ENCODE results near the gene STRADA. TPM values are rescaled to one million over a fixed set of nuclear protein-coding genes. Genes with fewer than 3 reads are reported as not detected.

Gene STRADA
- total and polyA plus RNA-seq, 10 of the 15 experiments (the other 5 are each of a cell fraction or from before 2014, with no cell fraction given): 13.3 to 54.1 (median 44.0) TPM

GRCh38 chr17:63697341-63698286 lies 44.0 kb downstream of the STRADA start (continued):
- TF ChIP-seq CREB1 (IDR thresholded peaks at IDR 0.05; ENCODE audit: low read depth): no peak
- peak; percentile 23 for TF ChIP-seq MEF2B (IDR thresholded peaks at IDR 0.05; ENCODE audit: partially characterized antibody, poor library complexity, severe bottlenecking)
- peak; percentile 65 for TF ChIP-seq BACH1 (IDR thresholded peaks at IDR 0.05; ENCODE audit: borderline replicate concordance)
- peak in 1 of 2 experiments; percentile 49; a peak in 2 of 4 replicates for TF ChIP-seq IKZF2 (IDR thresholded peaks at IDR 0.05)
- no peak for TF ChIP-seq BRCA1 (IDR thresholded peaks at IDR 0.05; ENCODE audit: low read depth, low read length)
- 0 out of 2 replicates have a peak, but pooled peaks have one; percentile 38 for TF ChIP-seq CHD2 (IDR thresholded peaks at IDR 0.05; ENCODE audit: borderline replicate concordance, low read depth, low read length)
- TF ChIP-seq ELK1 (IDR thresholded peaks at IDR 0.05; ENCODE audit: low read depth, low read length): 0 out of 2 replicates have a peak, but pooled peaks have one; percentile 17
- peak; percentile 97 for TF ChIP-seq SMARCA5 (IDR thresholded peaks at IDR 0.05)

GRCh38 chr17:63696381-63696961 lies 45.1 kb downstream of the STRADA start:
- H3K9me3 ChIP-seq (replicated peaks; ENCODE audit: control insufficient read depth, insufficient read depth, low read length): no peaks in the 10 kb centered on the region
- POLR2A ChIA-PET: interaction anchor here (0.8 to 2.7 kb wide), 8 partner anchors 8 to 146 kb away, joined by 3 to 23 read pairs (median 7); partner anchors contain the start of genes CCDC47, DDX42, MAP3K3 and SMARCD2
- H3K27ac ChIP-seq (ENCODE audit: control insufficient read depth, insufficient read depth): peak overlapping the region; percentile 94
- intact Hi-C loops (cut with micrococcal nuclease; ENCODE audit: unreplicated experiment) (loop anchor here (2.0 to 10.0 kb wide), 4 partner anchors 74 to 272 kb away; partner anchors contain the start of genes DCAF7, MAP3K3 and SMARCD2), in situ Hi-C loops (cut with MboI) (no loop called here)
- SMC1A ChIA-PET (ENCODE audit: uncharacterized antibody, unreplicated experiment): interaction anchor here (0.9 to 2.5 kb wide), 6 partner anchors 8 to 256 kb away, joined by 3 to 11 read pairs (median 4); partner anchors contain the start of gene MAP3K3
- H3K4me3 ChIP-seq: peak overlapping the region; percentile 88; the same call in 1 of the 2 replicates
- peaks cover 33% of the 10 kb centered on the region for H3K4me1 ChIP-seq (ENCODE audit: control insufficient read depth, insufficient read depth, low read length)
- RAD21 ChIA-PET (ENCODE audit: unreplicated experiment): interaction anchor here (1.0 to 3.2 kb wide), 13 partner anchors 8 to 271 kb away, joined by 3 to 24 read pairs (median 5); partner anchors contain the start of genes MAP3K3 and STRADA
- peak; percentile 21 for ATAC-seq
- H4K20me1 ChIP-seq (ENCODE audit: control insufficient read depth, insufficient read depth): no peaks in the 10 kb centered on the region
- DNase-seq (ENCODE audit: low read depth, low spot score): no peak
- H3K79me2 ChIP-seq (ENCODE audit: control insufficient read depth, insufficient read depth, low read length): peaks cover 47% of the 10 kb centered on the region
- FAIRE-seq: peak; percentile 80
- no TSS peak for BruUV-seq (replicated peaks)
- CTCF ChIA-PET: interaction anchor here (0.8 to 3.3 kb wide), 21 partner anchors 9 to 453 kb away, joined by 3 to 12 read pairs (median 3); partner anchors contain the start of gene MAP3K3
- peak overlapping the region; percentile 86 for H3K9ac ChIP-seq (ENCODE audit: control insufficient read depth, insufficient read depth, low read length)
- 15% methylated on average over 9 of the region's 9 CpGs for WGBS (ENCODE audit: insufficient coverage, insufficient replicate concordance, low lambda C conversion rate, missing lambda C conversion rate)
- H2AFZ ChIP-seq (ENCODE audit: control insufficient read depth, low read depth, low read length): no peak overlapping the region
- H3K27me3 ChIP-seq (replicated peaks in 1 of 2; ENCODE audit: control insufficient read depth in 2 of 2, insufficient read depth in 2 of 2, low read length in 1 of 2): no peaks in the 10 kb centered on the region
- peak overlapping the region; percentile 84 for H3K4me2 ChIP-seq (ENCODE audit: control insufficient read depth, insufficient read depth)
- peaks cover 14 to 18% of the 10 kb centered on the region in 2 experiments; a peak in 3 of 4 replicates for H3K36me3 ChIP-seq (ENCODE audit: control insufficient read depth in 2 of 2, insufficient read depth in 2 of 2, low read length in 1 of 2)
- TF ChIP-seq BHLHE40 (IDR thresholded peaks at IDR 0.05; ENCODE audit: borderline replicate concordance in 1 of 2, low read depth in 2 of 2, low read length in 1 of 2) (no peak), MAX (IDR thresholded peaks at IDR 0.05; ENCODE audit: low read depth, low read length) (no peak), ZNF384 (IDR thresholded peaks at IDR 0.05; ENCODE audit: borderline replicate concordance, low read depth, low read length) (no peak), POU2F2 (IDR thresholded peaks at IDR 0.05; ENCODE audit: borderline replicate concordance, low read depth, low read length) (peak; percentile 41; the same call in 1 of the 3 replicates), SPI1 (IDR thresholded peaks at IDR 0.05; ENCODE audit: borderline replicate concordance, insufficient read depth, low read depth, low read length) (no peak), NFIC (IDR thresholded peaks at IDR 0.05; ENCODE audit: low read depth, low read length) (no peak), MXI1 (IDR thresholded peaks at IDR 0.05; ENCODE audit: low read depth, low read length) (no peak), RELB (IDR thresholded peaks at IDR 0.05; ENCODE audit: low read depth) (no peak), IKZF1 (conservative IDR thresholded peaks at IDR 0.05) (0 out of 2 replicates have a peak, but pooled peaks have one; percentile 20)
